IMR-90 (cell line): ENCODE measurements around the gene CA9.

Experiments used
- CEBPB ChIP-seq: IDR thresholded peaks from 2 replicates; pipeline ENCODE4 v1.6.1; 2012; ENCODE audit warnings: low read depth, low read length, improper control_type of control experiment
- MAFK ChIP-seq: IDR thresholded peaks from 2 replicates; pipeline ENCODE4 v1.6.1; 2012; ENCODE audit warnings: low read depth, low read length, improper control_type of control experiment
- MAZ ChIP-seq: IDR thresholded peaks from 2 replicates; pipeline ENCODE4 v1.6.1; 2012; ENCODE audit warnings: low read depth, mild to moderate bottlenecking, low read length, improper control_type of control experiment, moderate library complexity, borderline replicate concordance
- MXI1 ChIP-seq: IDR thresholded peaks from 2 replicates; pipeline ENCODE4 v1.6.1; 2012; ENCODE audit warnings: low read depth, mild to moderate bottlenecking, low read length, moderate library complexity, borderline replicate concordance
- NFE2L2 ChIP-seq: fragments of 150-350 bp; IDR thresholded peaks from 2 replicates; pipeline ENCODE4 v1.6.1; 2016; ENCODE audit warnings: low read depth, mild to moderate bottlenecking, low read length
- POLR2A ChIP-seq: IDR thresholded peaks from 2 replicates; pipeline ENCODE4 v1.6.1; 2012; ENCODE audit warnings: mild to moderate bottlenecking, low read depth, low read length
- RFX5 ChIP-seq: IDR thresholded peaks from 2 replicates; pipeline ENCODE4 v1.8.0; 2012; ENCODE audit warnings: low read depth, mild to moderate bottlenecking, low read length, moderate library complexity
- SMC3 ChIP-seq: fragments of 150-350 bp; IDR thresholded peaks from 2 replicates; pipeline ENCODE4 v1.6.1; 2016; ENCODE audit warnings: low read depth, mild to moderate bottlenecking, antibody characterized with exemption, low read length, moderate library complexity
- USF2 ChIP-seq: fragments of 150-350 bp; IDR thresholded peaks from 2 replicates; pipeline ENCODE4 v1.6.1; 2017; ENCODE audit warnings: mild to moderate bottlenecking, antibody characterized with exemption, low read length, low read depth
- TF ChIP-seq, protein P1 (sequence below): conservative IDR thresholded peaks from 2 replicates; pipeline ENCODE4 v1.5.1; 2012; ENCODE audit warnings: mild to moderate bottlenecking, low read depth, low read length, improper control_type of control experiment

GRCh38 chr9:35730486-35730854 lies 56.7 kb downstream of the CA9 start:
- TF ChIP-seq, protein P1, sequence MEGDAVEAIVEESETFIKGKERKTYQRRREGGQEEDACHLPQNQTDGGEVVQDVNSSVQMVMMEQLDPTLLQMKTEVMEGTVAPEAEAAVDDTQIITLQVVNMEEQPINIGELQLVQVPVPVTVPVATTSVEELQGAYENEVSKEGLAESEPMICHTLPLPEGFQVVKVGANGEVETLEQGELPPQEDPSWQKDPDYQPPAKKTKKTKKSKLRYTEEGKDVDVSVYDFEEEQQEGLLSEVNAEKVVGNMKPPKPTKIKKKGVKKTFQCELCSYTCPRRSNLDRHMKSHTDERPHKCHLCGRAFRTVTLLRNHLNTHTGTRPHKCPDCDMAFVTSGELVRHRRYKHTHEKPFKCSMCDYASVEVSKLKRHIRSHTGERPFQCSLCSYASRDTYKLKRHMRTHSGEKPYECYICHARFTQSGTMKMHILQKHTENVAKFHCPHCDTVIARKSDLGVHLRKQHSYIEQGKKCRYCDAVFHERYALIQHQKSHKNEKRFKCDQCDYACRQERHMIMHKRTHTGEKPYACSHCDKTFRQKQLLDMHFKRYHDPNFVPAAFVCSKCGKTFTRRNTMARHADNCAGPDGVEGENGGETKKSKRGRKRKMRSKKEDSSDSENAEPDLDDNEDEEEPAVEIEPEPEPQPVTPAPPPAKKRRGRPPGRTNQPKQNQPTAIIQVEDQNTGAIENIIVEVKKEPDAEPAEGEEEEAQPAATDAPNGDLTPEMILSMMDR, result no peak
- TF ChIP-seq SMC3 (no peak), POLR2A (0 out of 2 replicates have a peak, but pooled peaks have one; percentile 18), RFX5 (no peak), MAFK (no peak), NFE2L2 (no peak), USF2 (no peak), CEBPB (no peak), MXI1 (no peak), MAZ (no peak)
